ENCODE data around the gene ANAPC16.

The ANAPC16 gene

DNA sequence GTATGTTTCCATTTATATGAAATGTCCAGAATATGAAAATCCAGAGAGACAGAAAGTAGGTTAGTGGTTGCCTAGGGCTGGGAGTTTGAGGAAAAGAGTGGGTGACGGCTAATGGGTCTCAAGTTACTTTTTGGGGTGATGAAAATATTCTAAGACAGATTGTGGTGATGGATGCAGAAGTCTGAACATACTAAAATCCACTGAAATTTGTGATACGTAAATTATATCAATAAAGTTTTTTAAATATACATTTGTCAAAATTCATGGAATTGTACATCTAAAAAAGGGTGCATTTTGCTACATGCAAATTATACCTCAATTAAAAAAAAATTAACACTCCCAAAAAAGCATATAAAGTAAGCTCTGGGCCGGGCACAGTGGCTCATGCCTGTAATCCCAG lies 67.3 kb downstream of the ANAPC16 start:
- no peak for DNase-seq

All from T-helper 2 cell (primary cell).